ENCODE results near the gene HACD3. TPM values are rescaled to one million over a fixed set of nuclear protein-coding genes. Genes with fewer than 3 reads are reported as not detected.
A peak's percentile ranks its signal among the peaks of the same experiment; 100 is the strongest.

The HACD3 gene
- total RNA-seq, 2 donors from 2014 or later, result 39.3 to 49.6 TPM

GRCh38 chr15:65558336-65558735 is 28.1 kb downstream of the HACD3 start:
- Mint-ChIP-seq H3K4me1 (ENCODE audit: low read depth in 2 of 2) (no peaks in the 10 kb centered on the region), H3K27ac (no peak overlapping the region), H3K36me3 (peaks cover 8% of the 10 kb centered on the region), H3K4me3 (no peak overlapping the region), H3K9me3 (no peaks in the 10 kb centered on the region), H3K27me3 (no peaks in the 10 kb centered on the region)
- DNase-seq (ENCODE audit: low spot score) (no peak), ATAC-seq (no peak)

DNA sequence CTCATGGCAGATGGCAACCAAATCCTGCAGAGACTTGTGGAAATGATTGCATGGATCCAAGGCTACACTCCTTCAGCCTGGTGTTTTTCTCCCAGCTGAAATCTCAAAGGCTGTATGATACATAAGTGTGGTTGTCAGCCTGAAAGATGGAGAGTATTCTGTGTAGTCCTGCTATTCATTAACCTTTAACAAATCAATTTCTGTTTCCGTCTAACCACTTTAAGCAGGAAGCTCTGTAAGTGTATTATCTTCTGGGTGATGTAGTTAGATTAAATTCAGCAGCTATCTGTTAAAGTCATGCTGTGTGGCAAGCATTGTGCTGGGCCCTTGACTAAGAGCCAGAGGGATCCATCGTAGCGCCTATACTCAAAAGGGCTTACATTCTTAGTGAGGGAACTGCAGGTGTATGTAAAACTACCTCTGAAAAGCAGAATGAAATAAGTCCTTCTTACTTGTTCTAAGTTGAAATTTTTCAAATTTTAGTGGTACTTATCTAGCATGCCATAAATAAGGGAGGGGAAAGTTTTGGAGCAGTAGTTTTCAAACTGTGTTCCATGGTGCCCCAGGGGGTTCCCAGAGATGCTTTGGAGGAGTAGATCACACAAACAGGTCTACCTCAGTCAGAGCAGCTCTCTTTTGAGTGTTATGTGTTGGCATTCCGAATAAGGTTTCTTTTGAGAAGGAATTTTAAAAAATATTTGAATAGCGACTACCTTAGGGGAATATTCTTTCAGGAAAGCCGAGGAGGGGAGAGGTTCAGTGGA is 28.9 kb downstream of the HACD3 start:
- H3K27me3 Mint-ChIP-seq, result no peaks in the 10 kb centered on the region
- H3K4me3 Mint-ChIP-seq, result no peak overlapping the region
- no peaks in the 10 kb centered on the region for H3K4me1 Mint-ChIP-seq (ENCODE audit: low read depth in 2 of 2)
- peaks cover 11% of the 10 kb centered on the region for H3K36me3 Mint-ChIP-seq
- ATAC-seq (no peak), DNase-seq (ENCODE audit: low spot score) (no peak)
- H3K9me3 Mint-ChIP-seq, result no peaks in the 10 kb centered on the region
- no peak overlapping the region for H3K27ac Mint-ChIP-seq

- no peaks in the 10 kb centered on the region for H3K27me3 Mint-ChIP-seq
- ATAC-seq, result no peak
- DNase-seq (ENCODE audit: low spot score), result no peak
- no peak overlapping the region for H3K27ac Mint-ChIP-seq
- H3K9me3 Mint-ChIP-seq, result no peaks in the 10 kb centered on the region
- H3K4me3 Mint-ChIP-seq, result no peak overlapping the region
- H3K4me1 Mint-ChIP-seq (ENCODE audit: low read depth in 2 of 2), result no peaks in the 10 kb centered on the region
- peaks cover 13% of the 10 kb centered on the region for H3K36me3 Mint-ChIP-seq
These were observed 29.7 kb downstream of the HACD3 start for GRCh38 chr15:65559941-65560340.

GRCh38 chr15:65561934-65562333 is 31.7 kb downstream of the HACD3 start:
- H3K27me3 Mint-ChIP-seq, result no peaks in the 10 kb centered on the region
- H3K4me1 Mint-ChIP-seq (ENCODE audit: low read depth in 2 of 2), result no peaks in the 10 kb centered on the region
- H3K27ac Mint-ChIP-seq, result no peak overlapping the region
- peaks cover 12% of the 10 kb centered on the region for H3K36me3 Mint-ChIP-seq
- H3K4me3 Mint-ChIP-seq, result no peak overlapping the region
- ATAC-seq (no peak), DNase-seq (ENCODE audit: low spot score) (no peak)
- no peaks in the 10 kb centered on the region for H3K9me3 Mint-ChIP-seq

DNA sequence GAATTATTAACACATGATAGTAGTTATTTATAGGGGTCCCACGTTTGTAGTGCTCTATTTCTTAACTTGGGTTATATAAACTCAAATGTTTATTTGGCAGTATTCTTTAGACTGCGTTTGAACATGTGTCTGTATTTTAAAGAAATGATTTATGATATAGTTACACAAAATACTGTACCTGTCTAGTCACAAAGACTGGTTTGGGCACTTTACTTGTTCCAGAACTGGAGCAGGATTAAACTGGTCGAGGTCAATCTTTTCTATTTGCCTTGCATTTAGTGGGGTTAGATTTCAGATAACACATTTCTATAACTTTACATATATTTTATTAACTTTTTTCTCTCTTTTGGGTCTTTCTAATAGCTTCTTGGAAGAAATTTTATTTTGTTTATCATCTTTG is 39.5 kb downstream of the HACD3 start:
- Mint-ChIP-seq H3K9me3 (no peaks in the 10 kb centered on the region), H3K4me1 (ENCODE audit: low read depth in 2 of 2) (no peaks in the 10 kb centered on the region), H3K27me3 (no peaks in the 10 kb centered on the region), H3K36me3 (peaks cover 8% of the 10 kb centered on the region), H3K4me3 (no peak overlapping the region), H3K27ac (no peak overlapping the region)
- ATAC-seq (no peak), DNase-seq (ENCODE audit: low spot score) (no peak)

DNA sequence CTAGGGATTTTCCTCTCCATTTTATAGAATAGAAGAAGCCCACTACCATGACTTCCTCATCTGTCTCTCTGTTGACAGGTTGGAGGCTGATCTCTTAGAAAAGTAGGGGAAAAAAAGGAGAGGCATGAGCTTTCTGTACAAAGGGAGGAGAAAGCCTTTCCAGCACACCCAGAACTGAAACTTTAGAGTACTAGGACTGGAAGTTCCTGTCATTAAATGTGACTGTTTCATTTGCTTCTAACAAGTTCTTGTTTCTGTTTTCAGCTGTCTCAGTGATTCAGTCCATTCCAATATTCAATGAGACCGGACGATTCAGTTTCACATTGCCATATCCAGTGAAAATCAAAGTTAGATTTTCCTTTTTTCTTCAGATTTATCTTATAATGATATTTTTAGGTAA is 41.7 kb downstream of the HACD3 start:
- H3K27me3 Mint-ChIP-seq, result no peaks in the 10 kb centered on the region
- no peak for ATAC-seq
- H3K36me3 Mint-ChIP-seq, result peaks cover 10% of the 10 kb centered on the region
- no peaks in the 10 kb centered on the region for H3K9me3 Mint-ChIP-seq
- no peak for DNase-seq (ENCODE audit: low spot score)
- H3K27ac Mint-ChIP-seq, result no peak overlapping the region
- H3K4me1 Mint-ChIP-seq (ENCODE audit: low read depth in 2 of 2), result no peaks in the 10 kb centered on the region
- H3K4me3 Mint-ChIP-seq, result no peak overlapping the region

- Mint-ChIP-seq H3K27ac (no peak overlapping the region), H3K4me1 (ENCODE audit: low read depth in 2 of 2) (no peaks in the 10 kb centered on the region), H3K36me3 (peaks cover 21% of the 10 kb centered on the region)
These were observed 46.4 kb downstream of the HACD3 start for GRCh38 chr15:65576664-65577063.

DNA sequence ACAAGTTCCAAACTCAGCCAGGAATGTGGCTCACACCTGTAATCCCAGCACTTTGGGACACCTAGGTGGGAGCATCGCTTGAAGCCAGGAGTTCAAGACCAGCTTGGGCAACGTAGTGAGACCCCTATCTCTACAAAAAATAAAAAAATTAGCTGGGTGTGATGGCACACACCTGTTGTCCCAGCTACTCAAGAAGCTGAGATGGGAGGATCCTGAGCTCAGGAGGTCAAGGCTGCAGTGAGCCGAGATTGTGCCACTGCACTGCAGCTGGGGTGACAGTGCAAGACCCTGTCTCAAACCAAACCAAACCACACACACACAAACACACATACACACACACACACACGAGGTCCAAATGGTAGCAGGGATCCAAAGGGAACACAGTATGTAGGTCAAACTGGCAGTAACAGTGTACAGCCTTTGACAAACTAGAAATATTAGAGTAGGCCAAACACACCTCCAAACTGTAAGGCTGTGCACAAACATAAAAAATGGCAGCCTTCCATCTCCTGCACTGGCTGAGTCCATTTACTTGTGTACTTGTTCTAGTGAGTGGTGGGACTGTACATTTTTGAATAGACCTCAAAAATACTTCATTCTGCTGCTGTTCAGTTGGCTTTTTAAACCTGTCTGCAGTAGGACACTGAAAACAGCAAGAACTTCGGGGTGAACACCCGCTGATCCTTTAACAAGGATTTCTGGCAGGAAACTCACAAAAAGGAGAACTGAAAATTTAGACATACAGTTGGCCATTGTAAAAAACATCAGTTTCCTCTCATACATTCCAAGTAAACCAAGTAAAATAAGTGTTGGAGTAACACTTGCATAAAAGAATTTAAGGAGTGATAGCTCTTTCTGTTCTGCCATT is 47.1 kb downstream of the HACD3 start:
- Mint-ChIP-seq H3K27me3 (no peaks in the 10 kb centered on the region), H3K4me3 (no peak overlapping the region), H3K27ac (no peak overlapping the region), H3K9me3 (no peaks in the 10 kb centered on the region), H3K4me1 (ENCODE audit: low read depth in 2 of 2) (peaks cover 0 to 3% of the 10 kb centered on the region in 2 donors), H3K36me3 (peaks cover 27% of the 10 kb centered on the region)
- DNase-seq (ENCODE audit: low spot score) (no peak), ATAC-seq (no peak)

More at GRCh38 chr15:65576664-65577063, 46.4 kb downstream of the HACD3 start:
- no peak for ATAC-seq
- H3K27me3 Mint-ChIP-seq, result no peaks in the 10 kb centered on the region
- no peak overlapping the region for H3K4me3 Mint-ChIP-seq
- no peaks in the 10 kb centered on the region for H3K9me3 Mint-ChIP-seq
- no peak for DNase-seq (ENCODE audit: low spot score)

DNA sequence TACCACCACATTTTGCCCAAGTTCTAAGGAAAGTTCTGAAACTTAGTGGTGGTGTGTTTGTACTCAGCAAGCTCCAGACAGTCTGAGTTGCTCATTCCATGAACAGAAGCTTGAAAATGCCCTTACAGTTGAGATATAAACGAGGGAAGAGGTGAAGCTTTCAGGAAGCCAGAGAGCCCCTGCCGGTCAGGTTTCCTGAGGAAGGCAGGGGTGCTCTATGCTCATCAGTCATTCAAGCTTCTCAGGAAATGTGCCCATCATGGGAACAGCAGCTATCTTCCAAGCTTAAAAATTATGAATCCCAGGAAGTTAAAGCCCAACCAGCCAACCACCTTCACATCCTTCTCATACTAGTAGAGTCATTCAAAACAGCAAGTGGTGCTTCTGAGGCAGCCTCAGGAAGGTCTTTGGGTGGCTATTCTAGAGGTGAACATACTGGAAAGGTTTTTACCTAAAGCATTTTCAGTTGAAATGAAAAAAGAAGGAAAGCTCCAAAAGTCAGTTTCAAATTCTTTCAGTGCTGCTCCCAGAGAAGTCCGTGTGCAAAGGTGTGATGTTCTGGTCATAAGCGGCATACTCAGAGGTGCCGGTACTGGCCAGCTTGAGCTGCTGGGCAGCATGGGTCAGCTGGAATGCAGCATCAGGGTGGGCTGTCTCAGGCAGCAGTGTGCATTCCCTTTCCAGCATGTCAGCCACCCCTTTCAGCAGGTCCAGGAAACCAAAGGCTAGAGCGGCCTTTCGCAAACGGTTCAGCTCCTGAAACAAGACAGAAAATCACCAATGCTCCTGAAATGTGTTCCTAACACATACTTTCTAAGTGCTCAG is 48.9 kb downstream of the HACD3 start:
- Mint-ChIP-seq H3K9me3 (no peaks in the 10 kb centered on the region), H3K36me3 (peaks cover 30% of the 10 kb centered on the region), H3K4me3 (no peak overlapping the region), H3K27ac (no peak overlapping the region), H3K27me3 (no peaks in the 10 kb centered on the region), H3K4me1 (ENCODE audit: low read depth in 2 of 2) (peaks cover 9 to 12% of the 10 kb centered on the region in 2 donors)
- DNase-seq (ENCODE audit: low spot score) (no peak), ATAC-seq (no peak)

GRCh38 chr15:65579762-65580161 is 49.5 kb downstream of the HACD3 start:
- H3K27me3 Mint-ChIP-seq, result no peaks in the 10 kb centered on the region
- no peak for DNase-seq (ENCODE audit: low spot score)
- peaks cover 12 to 18% of the 10 kb centered on the region in 2 donors for H3K4me1 Mint-ChIP-seq (ENCODE audit: low read depth in 2 of 2)
- no peak overlapping the region for H3K4me3 Mint-ChIP-seq
- ATAC-seq, result no peak
- no peaks in the 10 kb centered on the region for H3K9me3 Mint-ChIP-seq
- peaks cover 30% of the 10 kb centered on the region for H3K36me3 Mint-ChIP-seq
- peak overlapping the region in 1 of 2 donors; percentile 8 for H3K27ac Mint-ChIP-seq

- DNase-seq (ENCODE audit: low spot score) (no peak), ATAC-seq (no peak)
- Mint-ChIP-seq H3K36me3 (peaks cover 30% of the 10 kb centered on the region), H3K27me3 (no peaks in the 10 kb centered on the region), H3K9me3 (no peaks in the 10 kb centered on the region), H3K27ac (peak overlapping the region in 1 of 2 donors; percentile 8), H3K4me1 (ENCODE audit: low read depth in 2 of 2) (peaks cover 12 to 18% of the 10 kb centered on the region in 2 donors), H3K4me3 (no peak overlapping the region)
These were observed 50.0 kb downstream of the HACD3 start for GRCh38 chr15:65580287-65580686.

GRCh38 chr15:65583701-65584100 is 53.4 kb downstream of the HACD3 start:
- Mint-ChIP-seq H3K36me3 (peaks cover 21% of the 10 kb centered on the region), H3K4me3 (peak overlapping the region; percentile 25), H3K27me3 (no peaks in the 10 kb centered on the region), H3K27ac (peak overlapping the region; percentile 43 to 61), H3K9me3 (no peaks in the 10 kb centered on the region), H3K4me1 (ENCODE audit: low read depth in 2 of 2) (peaks cover 12 to 18% of the 10 kb centered on the region in 2 donors)
- DNase-seq (ENCODE audit: low spot score) (no peak), ATAC-seq (peak in 1 of 2 donors; percentile 72)

- Mint-ChIP-seq H3K9me3 (no peaks in the 10 kb centered on the region), H3K4me1 (ENCODE audit: low read depth in 2 of 2) (peaks cover 12 to 18% of the 10 kb centered on the region in 2 donors), H3K27me3 (no peaks in the 10 kb centered on the region), H3K36me3 (peaks cover 21% of the 10 kb centered on the region), H3K27ac (peak overlapping the region; percentile 43 to 61), H3K4me3 (peak overlapping the region; percentile 36)
- DNase-seq (ENCODE audit: low spot score), result no peak
- ATAC-seq, result no peak
These were observed 54.0 kb downstream of the HACD3 start for GRCh38 chr15:65584241-65584640.

Measured in natural killer cell treated with Interleukin-12 subunit alpha and Interleukin-12 subunit beta and Interleukin-15 and Interleukin-18, amount 100 ng/mL, for 72 hours (primary cell).